Muscle of back (tissue), 13 donors: ENCODE results near the gene IGBP1. TPM values are rescaled to one million over a fixed set of nuclear protein-coding genes. Genes with fewer than 3 reads are reported as not detected.
"Not testable (repeated sequence)": the region's sequence is repeated elsewhere in the genome, so short reads cannot be mapped to it uniquely, and the experiment has no call there.

ENCODE experiments used
- DNase-seq, 3 donors: peaks; one replicate each; pipeline versions ENCODE4 v3.0.0 to v3.0.0-alpha.2; 2013
- long read RNA-seq, 9 donors: transcript quantifications; one replicate each; lab custom pipeline, GENCODE V29; 2026
- polyA plus RNA-seq, 10 donors: library from polyadenylated mRNA; unstranded; fragments of 120-200 nt; gene quantifications; one replicate each; pipeline ENCODE4 v1.2.1, GENCODE V29; 2013; ENCODE audit not compliant: insufficient read length in 10 of 10

Gene IGBP1
- polyA plus RNA-seq, result 100 to 1,000 TPM in 9 of 10 donors, 10 to 100 TPM in 1; 94.2 to 141 (median 113) TPM
- long read RNA-seq, donor 1, transcript IGBP1-201 (6 exons, 1,862 nt), result major isoform, 28 of 46 reads
- long read RNA-seq, donor 1, partial matches to known transcripts, result 18 of 46 reads
- long read RNA-seq, donor 1, other reads (novel, unspliced or antisense), result 0 of 46 reads
- long read RNA-seq, donor 2, transcript IGBP1-201 (6 exons, 1,862 nt), result major isoform, 48 of 63 reads
- long read RNA-seq, donor 2, partial matches to known transcripts, result 15 of 63 reads
- long read RNA-seq, donor 2, other reads (novel, unspliced or antisense), result 0 of 63 reads
- long read RNA-seq, donor 3, result 0 reads
- long read RNA-seq, donor 4, transcript IGBP1-201 (6 exons, 1,862 nt), result major isoform, 28 of 28 reads
- long read RNA-seq, donor 4, partial matches to known transcripts, result 0 of 28 reads
- long read RNA-seq, donor 4, other reads (novel, unspliced or antisense), result 0 of 28 reads
- long read RNA-seq, donor 5, transcript IGBP1-201 (6 exons, 1,862 nt), result major isoform, 57 of 101 reads
- long read RNA-seq, donor 5, partial matches to known transcripts, result 43 of 101 reads
- long read RNA-seq, donor 5, other reads (novel, unspliced or antisense), result 0 of 101 reads
- long read RNA-seq, donor 6, transcript IGBP1-201 (6 exons, 1,862 nt), result major isoform, 43 of 62 reads
- long read RNA-seq, donor 6, partial matches to known transcripts, result 19 of 62 reads
- long read RNA-seq, donor 6, other reads (novel, unspliced or antisense), result 0 of 62 reads
- long read RNA-seq, donor 7, transcript IGBP1-201 (6 exons, 1,862 nt), result major isoform, 32 of 32 reads
- long read RNA-seq, donor 7, partial matches to known transcripts, result 0 of 32 reads
- long read RNA-seq, donor 7, other reads (novel, unspliced or antisense), result 0 of 32 reads
- long read RNA-seq, donor 8, transcript IGBP1-201 (6 exons, 1,862 nt), result major isoform, 28 of 53 reads
- long read RNA-seq, donor 8, partial matches to known transcripts, result 24 of 53 reads
- long read RNA-seq, donor 8, other reads (novel, unspliced or antisense), result 0 of 53 reads
- long read RNA-seq, donor 9, partial matches to known transcripts, result 0 of 2 reads
- long read RNA-seq, donor 9, other reads (novel, unspliced or antisense), result 0 of 2 reads

DNA sequence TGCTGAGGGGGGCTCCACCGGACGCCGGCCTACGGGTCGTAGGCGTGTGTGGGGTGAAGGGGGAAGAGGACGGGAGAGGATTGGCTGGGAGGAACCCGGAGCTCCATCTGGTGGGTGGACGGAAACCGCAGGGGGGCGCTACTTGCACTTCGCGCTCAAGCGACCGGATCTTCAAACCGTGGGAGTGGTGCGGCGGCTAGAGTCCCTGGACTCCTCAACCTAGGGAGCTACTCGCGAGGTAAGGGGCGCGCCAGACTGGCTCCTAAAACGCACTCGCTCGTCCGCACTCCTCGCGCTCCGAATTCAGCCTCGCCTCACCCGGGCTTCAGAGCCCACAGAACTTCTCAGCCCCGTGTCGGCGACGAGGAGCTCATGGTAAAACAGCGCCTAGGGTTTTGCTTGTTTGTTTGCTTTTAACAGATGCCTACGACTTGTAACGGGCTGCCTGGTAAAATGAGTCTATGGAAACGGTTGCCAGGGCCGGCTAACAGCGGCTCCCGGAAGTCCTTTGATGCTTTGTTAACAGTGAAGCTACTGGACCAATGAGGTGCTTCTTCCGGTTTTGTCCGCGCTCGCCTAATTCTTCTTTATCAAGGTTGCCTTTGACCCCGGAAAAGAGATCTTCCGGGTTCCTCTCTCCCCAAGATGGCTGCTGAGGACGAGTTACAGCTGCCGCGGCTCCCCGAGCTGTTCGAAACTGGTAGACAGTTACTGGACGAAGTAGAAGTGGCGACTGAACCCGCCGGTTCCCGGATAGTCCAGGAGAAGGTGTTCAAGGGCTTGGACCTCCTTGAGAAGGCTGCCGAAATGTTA, at the start of gene IGBP1:
TSS of gene IGBP1 (plus strand) at position 145 of the 813 bp plus-strand sequence. CDS start at position 646, 501 bp downstream.
- peak; percentile 77 to 91 (median 81) for DNase-seq

DNA sequence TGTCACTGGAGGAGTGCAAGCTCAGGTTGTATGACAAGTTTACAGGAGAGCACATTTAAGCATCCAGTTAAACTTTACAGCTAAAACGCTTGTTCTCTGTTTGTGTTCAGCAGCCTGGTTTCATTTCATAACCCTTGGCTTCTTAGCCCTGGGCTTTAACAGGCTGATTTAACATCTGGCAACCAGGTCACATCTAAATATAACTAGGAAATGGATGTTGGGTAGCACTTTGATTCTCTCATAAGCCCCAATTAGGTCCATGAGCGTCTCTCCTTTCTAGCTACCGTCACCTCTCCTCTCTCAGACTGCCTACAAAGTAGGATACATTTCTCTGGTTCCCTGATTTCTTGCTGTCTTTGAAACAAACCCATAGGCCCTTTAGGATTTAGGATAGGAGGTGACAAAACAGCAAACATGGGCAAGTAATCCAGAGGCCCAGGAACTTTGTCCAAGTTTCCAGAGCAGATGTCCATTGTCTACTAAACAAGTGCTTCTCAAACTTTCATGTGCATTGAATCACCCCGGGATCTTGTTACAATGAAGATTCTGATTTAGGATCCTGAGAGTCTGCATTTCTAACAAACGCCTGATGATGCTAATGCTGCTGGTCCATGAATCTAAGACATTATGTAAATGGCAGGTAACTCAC, 48.5 kb upstream of the IGBP1 start:
- DNase-seq, result peak in 1 of 3 donors; percentile 28

DNA sequence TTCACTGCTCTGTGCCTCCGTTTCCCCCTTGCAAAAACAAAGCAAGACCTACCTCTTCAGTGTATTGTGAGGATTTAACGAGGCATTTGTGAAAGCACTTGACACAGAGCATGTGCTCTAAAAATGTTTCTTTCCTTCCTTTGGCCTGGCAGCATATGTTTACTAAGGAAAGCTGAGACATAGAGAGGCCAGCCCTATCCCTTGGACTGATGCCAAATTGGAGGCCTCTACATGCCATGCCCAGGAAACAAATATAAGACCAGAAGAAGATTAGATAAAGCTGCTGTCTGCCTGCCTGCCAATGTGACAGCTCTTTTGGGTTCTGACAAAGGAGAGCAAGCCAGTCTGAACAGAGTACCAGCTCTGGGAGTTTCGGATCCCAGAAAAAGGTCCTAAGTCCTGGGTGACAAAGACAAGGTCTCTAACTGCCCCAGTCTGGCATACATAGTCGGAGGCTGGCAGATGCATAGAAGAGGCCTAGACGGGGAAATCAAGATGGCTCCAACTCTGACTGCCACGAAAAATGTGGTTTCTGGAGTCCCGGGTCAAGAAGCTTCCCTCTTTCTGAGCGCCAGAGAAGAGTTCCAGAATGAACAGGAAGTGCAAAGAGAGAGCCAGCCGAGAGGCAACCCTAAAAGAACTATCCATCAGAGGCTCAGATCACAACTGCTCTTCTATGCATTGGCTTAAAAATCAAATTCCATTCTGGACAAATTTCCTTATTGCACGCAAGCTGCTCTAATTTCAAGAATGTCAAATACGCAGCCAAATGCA, 45.2 kb upstream of the IGBP1 start:
- peak in 2 of 3 donors; percentile 22 to 24 for DNase-seq

DNA sequence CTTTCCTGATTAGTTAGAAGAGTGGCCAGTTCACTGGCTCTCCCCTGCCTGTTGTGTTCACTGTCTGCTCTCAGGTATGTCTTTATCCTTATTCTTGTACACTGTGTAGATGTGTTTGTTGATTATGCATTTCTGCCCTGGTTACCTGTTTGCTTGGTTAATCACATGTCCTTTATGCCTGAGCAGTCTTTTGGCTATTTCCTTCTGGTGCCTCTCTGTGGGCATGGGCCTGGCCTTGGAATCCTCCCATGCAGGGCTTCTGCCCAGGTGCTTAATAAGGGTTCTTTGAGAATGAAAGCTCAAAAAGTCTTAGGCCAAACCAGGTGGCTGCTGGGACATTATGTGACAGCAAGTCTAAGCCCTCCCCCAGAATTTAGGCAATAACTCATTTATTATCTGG, 44.5 kb upstream of the IGBP1 start:
- no peak for DNase-seq

DNA sequence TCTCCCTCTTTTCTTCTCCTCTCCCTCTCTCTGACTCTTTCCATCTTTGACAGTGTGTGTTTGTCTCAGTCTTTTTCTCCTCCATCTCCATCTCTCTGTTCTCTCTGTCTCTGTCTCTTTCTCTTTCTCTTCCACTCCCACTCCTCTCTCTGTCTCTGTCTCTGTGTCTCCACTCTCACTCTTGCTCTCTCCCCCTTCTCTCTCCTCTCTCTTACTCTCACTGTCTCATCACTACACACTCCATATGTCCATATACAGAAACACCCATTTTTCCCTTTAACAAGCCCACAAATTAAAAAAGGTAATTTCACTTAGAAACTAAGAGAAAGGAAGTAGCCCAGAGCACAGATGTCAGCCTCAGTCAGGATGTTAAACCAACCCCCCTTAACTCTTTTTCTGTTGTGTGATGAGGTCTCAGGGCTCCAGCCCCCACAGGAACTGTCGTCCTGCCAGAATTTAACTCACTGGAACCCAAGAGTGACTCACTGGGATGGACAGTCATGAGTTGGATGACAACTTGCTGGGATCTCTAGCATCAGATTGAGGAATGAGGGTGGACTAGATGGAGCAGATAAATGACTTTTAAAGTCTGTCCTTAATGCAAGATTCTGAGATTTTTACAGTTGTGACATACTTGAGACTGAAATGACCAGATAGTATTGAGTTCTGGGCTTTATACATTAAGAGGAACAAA, 43.5 kb upstream of the IGBP1 start:
- peak in 1 of 3 donors; percentile 56 for DNase-seq

DNA sequence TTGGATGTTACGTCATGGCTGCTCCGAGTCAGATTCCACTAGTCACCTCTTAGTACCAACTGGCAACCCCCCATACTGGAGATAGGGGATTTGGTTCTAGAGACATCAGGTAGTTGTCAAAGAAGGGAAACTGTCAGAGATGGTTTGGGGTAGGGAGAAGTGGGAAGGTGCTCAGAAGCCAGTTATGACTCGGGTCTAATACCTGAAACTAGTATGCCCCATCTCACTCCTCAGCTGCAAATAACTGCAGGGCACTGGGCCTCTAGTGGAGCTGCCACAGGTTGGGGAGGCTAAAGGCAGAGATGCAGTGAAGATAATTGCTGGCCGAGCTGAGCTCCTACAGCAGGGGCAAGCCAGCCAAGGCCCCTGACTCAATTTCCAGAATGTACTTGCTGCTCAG, 41.0 kb upstream of the IGBP1 start:
- no peak for DNase-seq

DNA sequence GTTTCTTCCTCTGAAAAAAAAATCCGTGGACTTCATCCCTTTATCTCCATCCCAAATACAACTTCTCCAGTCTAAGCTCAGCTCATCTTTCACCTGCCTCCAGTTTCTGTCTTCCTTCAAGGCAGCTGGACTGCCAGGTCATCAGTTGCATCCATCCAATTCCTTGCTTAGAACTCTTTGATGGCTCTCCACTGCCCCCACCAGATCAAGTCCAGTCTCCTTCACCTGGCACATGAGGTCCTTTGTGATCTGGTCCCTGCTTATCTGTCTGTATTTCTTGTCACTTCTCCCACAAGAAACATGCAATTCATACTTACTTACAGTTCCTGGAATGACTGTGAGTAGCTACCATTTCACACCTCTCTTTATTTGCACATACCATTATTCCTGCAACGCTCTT, 37.2 kb upstream of the IGBP1 start:
- peak in 1 of 3 donors; percentile 32 for DNase-seq

DNA sequence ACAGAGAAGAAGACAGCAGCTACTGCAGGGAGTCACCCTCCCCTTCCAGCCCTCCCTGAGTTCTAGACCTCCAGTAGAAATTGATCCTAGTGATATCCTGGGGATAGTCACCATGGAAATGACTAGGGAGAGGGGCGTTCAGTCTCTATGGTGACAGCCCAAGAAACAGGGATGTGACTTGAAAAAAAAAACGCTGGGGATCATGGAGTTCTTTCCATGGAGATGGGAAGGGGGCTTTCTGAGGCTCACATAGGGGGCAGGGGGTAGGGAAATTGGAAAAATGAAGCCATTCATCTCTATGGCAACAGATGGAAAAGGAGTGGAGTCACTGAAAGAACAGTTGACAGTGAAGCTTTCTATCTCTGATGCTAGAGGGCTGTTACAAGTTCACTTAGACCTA, 28.0 kb upstream of the IGBP1 start:
- DNase-seq, result no peak

DNA sequence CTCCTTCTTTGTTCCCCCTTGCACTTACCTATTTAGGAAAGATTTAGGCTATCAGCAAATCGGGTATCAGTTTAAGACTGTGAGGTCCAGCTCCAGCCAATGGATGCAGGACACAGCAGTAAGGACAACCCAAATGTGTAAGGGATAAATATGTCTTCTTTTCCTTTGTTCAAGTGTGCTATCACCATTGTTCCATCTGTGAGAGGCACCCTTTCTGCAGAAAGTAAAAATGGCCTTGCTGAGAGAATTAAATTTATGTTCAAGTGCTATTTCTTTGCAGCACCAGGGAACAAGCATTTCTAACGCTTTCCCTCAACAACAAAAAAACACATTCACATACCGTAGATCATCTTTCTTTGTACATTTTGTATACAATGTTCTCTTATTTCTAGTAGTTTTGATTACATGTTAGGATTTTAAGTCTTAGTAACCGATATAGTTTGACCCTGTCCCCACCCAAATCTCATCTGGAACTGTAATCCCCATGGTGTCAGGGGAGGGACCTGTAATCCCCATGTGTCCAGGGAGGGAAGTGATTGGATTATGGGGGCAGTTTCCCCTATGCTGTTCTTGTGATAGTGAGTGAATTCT, 21.7 kb upstream of the IGBP1 start:
- not testable (repeated sequence) for DNase-seq

DNA sequence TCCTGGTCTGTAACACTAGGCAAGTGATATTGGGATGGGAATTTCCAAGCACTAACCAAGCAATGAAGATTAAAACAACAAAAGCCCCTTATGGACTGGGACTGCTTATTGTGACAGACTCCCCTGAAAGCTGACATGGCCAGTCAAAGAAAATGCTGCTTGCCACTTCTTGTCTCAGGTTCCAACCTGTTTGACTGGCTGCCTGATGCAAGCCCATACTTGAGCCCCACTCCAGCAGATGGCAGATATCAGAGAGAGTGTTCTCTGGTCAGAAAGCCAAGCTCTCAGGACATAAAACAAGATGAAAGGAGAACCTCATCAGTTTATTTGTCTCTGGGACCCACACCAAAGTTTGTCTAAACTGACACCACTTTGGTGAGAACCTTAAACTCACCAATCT, 15.5 kb upstream of the IGBP1 start:
- DNase-seq, result no peak

DNA sequence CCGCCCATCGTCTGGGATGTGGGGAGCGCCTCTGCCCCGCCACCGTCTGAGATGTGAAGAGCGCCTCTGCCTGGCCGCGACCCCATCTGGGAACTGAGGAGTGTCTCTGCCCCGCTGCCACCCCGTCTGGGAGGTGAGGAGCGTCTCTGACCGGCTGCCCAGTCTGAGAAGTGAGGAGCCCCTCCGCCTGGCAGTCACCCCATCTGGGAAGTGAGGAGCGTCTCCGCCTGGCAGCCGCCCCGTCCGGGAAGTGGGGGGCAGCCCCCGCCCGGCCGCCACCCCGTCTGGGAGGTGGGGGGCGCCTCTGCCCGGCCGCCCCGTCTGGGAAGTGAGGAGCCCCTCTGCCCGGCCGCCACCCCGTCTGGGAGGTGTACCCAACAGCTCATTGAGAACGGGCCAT, 10.2 kb upstream of the IGBP1 start:
- DNase-seq, result not testable (repeated sequence)

DNA sequence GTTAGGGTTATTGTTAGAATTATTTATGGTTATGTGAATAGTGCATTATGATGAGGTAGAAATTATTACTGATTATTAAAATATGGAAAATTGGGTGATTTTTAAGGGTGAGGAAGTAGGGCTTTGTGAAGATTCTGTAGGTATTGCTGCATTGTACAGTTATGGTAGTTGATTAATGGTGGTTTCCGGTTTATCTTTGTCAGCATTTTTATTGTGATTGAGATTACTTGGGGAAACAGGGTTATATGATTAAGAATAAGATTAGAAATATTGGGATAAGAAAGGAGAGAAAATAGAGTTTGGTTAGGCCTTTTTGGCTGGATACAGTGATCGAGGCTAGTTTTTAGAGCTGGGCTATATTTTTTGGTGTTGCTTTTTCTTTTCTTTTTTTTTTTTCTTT, 8.6 kb upstream of the IGBP1 start:
- no peak for DNase-seq

DNA sequence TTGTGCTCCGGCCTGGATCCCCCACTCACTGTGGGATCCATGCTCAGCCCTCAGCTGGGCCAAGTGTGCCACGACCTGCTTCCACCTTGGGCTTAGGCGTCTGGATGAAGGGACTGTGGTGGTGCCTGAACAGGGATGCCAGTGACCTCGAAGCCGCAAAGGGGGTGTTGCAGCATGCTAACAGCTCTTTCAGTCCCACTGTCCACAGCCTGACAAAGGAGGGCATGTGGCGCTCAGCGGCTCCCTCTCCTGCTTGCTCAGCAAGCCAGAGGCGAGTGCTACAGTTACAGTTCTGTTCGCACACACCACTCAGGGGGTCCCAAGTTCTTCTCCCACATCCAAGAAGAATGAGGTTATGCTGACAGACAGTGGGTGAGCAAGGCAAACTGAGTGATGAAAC, 5.2 kb upstream of the IGBP1 start:
- DNase-seq, result no peak

DNA sequence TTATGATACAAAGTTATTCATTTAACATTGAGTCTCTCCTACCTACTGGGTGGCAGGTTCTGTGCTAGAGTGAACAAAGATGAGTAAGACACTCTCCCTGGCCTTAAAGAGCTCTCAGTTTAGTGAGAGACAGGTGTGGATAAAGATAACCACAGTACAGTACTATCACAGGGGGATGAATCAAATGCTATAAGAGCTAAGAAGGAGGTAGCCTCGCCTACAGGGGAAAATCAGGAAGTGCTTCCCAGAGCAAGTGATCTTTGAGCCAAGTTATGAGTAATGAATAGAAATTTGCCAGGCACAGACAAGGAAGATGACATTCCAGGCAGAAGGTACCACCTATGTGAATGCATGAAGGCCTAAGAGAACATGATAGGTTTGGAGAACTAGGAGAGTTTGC, 3.4 kb upstream of the IGBP1 start:
- DNase-seq, result no peak

DNA sequence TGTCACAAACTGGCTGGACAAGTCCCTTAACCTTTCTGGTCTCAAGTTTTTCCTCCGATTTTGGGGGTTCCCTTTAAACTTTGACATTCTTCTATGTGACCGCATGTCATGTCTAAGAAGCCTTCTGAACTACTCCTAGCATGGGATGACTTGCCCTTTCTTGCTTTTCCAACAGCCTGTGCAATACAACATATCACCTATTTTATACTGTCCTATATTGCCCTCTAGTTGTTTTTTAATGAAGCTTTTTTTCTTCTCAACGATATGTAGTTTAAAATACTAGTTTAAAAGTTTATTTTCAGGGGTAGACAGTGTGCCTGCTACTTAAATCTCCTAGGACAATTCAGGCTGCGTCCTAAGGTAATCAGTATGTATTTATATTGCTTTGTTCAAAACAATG, 1.0 kb upstream of the IGBP1 start:
- peak in 1 of 3 donors; percentile 9 for DNase-seq

DNA sequence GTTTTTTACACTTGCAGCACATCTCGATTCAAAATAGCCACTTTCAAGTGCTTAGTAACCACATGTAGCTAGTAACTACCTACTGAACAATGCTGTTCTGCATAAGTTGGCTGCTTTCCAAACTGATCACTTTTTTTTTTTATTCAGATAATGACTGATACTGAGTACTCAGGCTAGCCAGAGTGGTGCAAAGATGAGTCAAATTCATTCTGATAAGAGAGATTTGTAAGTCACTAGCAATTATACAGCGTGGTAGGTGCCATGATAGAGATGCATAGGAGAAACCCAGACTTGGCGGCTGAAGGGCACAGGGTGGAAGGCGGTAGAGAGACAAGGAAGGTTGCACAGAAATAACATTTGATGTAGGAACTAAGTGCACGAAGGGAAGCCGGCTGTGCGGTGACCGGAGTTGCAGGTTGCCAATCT, 357 bp upstream of the IGBP1 start:
- peak in 1 of 3 donors; percentile 2 for DNase-seq

DNA sequence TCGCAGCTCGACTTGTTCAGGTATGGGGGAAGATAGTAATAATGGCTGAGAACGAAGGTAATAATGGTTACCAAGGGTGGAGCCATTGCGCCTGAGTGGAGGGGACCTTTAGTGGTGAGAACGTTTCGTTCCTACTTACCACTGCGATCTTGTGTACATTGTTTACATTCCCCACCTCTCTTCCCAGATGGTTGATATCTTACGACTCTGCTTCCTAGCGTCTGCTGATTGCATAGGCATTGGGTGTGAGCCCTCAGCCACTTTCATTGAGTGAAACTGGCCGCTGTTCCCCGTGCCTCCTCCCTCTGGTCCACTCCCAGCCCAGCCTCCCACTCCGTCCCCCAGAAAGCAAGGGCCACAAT, 850 bp downstream of the IGBP1 start:
- DNase-seq, result no peak

DNA sequence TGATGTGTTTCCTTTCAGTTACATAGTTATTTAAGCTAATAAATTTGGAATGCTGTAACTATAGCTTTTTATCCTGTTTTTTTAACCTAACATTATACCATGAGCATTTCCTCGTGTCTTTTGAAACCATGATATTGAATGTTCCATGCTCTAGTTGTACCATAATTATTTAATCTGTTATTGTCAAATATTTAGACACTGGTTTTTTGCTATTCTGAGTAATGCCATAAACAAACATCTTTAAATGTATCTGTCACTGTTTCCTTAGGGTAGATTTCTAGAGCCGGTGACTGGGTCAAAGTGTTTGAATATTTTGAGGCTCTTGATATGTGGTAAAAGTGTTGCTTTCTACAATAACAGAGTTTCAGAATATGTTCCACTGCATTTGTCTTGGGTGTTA, 5.4 kb downstream of the IGBP1 start:
- no peak for DNase-seq

DNA sequence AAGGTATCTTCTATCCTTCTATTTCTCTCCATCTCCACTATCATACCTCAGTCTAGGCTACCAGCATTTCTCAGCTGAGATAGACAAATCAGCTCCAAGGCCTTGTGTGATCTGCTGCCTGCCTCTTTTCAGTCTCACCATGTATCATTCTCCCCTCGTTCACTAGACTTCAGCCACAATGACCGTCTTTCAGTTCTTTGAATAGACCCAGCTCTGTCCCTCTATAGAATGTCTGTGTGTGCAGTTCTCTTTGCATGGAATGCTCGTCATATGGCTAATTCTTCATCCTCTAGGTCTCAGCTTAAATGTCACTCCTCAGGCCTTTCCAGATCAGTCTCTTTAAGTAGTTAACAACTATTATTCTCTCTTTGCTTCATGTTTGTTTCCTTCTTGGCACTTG, 6.5 kb downstream of the IGBP1 start:
- DNase-seq, result no peak
